Loucy (cell line): Measurements from ENCODE around the gene SRXN1.

Source experiments
- CTCF ChIP-seq: fragments of 200-600 bp; sonication (generic); conservative IDR thresholded peaks from 2 replicates; pipeline ENCODE4 v1.5.1; 2014; ENCODE audit warnings: mild to moderate bottlenecking, antibody characterized with exemption, low read length
- EZH2phosphoT487 ChIP-seq: fragments of 200-600 bp; IDR thresholded peaks from 2 replicates; pipeline ENCODE4 v1.6.1; 2018; ENCODE audit warnings: antibody characterized with exemption, mild to moderate bottlenecking, moderate library complexity, borderline replicate concordance

GRCh38 chr20:676315-676937 lies 23.4 kb upstream of the SRXN1 start:
- TF ChIP-seq CTCF (no peak), EZH2phosphoT487 (no peak)
